Testis (tissue), 2 donors: Measurements from ENCODE around the gene GALNT15.

Experiments used
- CTCF ChIP-seq, 3 experiments: fragments of 450-650 bp in 2 of 3; fragments of 200-600 bp in 1 of 3; sonication (generic) in 1 of 3; IDR thresholded peaks; one replicate each; pipeline ENCODE4 v1.5.1; 2016 to 2019; ENCODE audit warnings: antibody characterized with exemption in 3 of 3, mild to moderate bottlenecking in 2 of 3, moderate library complexity in 1 of 3
- POLR2A ChIP-seq: fragments of 450-650 bp; IDR thresholded peaks from one replicate; pipeline ENCODE4 v1.6.1; 2017; ENCODE audit warnings: antibody characterized with exemption, mild to moderate bottlenecking, moderate library complexity

GRCh38 chr3:16143861-16144447, 30.5 kb upstream of the GALNT15 start:
- TF ChIP-seq POLR2A = no peak
- no peak for TF ChIP-seq CTCF (IDR thresholded peaks at IDR 0.05)
